Chondrocyte (in vitro differentiated cells): ENCODE results near the gene APOL4. TPM values are rescaled to one million over a fixed set of nuclear protein-coding genes. Genes with fewer than 3 reads are reported as not detected.
"Not testable (repeated sequence)": the region's sequence is repeated elsewhere in the genome, so short reads cannot be mapped to it uniquely, and the experiment has no call there.

Experiments used
- DNase-seq: peaks from one replicate; pipeline ENCODE4 v3.0.0; 2021; ENCODE audit warnings: mixed read lengths, low spot score
- H3K27ac Mint-ChIP-seq: one replicate; pipeline ENCODE4 v1.8.0; 2021; ENCODE audit warnings: mild to moderate bottlenecking, moderate library complexity, mixed read lengths; ENCODE audit not compliant: unreplicated experiment
- H3K27me3 Mint-ChIP-seq: 2 replicates; pipeline ENCODE4 v1.8.0; 2021; ENCODE audit warnings: low read depth, mixed read lengths
- H3K36me3 Mint-ChIP-seq: 2 replicates; pipeline ENCODE4 v1.8.0; 2021; ENCODE audit warnings: low read depth, mixed read lengths
- H3K4me1 Mint-ChIP-seq: 2 replicates; pipeline ENCODE4 v1.8.0; 2021; ENCODE audit warnings: low read depth, mild to moderate bottlenecking, mixed read lengths
- H3K4me3 Mint-ChIP-seq: one replicate; pipeline ENCODE4 v1.8.0; 2021; ENCODE audit warnings: mild to moderate bottlenecking, moderate library complexity, mixed read lengths; ENCODE audit not compliant: unreplicated experiment
- H3K9me3 Mint-ChIP-seq: 2 replicates; pipeline ENCODE4 v1.8.0; 2021; ENCODE audit warnings: low read depth, mixed read lengths
- CTCF ChIP-seq: fragments of 200-600 bp; sonication (generic); IDR thresholded peaks from 2 replicates; pipeline ENCODE4 v1.5.0; 2021; ENCODE audit warnings: antibody characterized with exemption, mild to moderate bottlenecking, moderate library complexity
- total RNA-seq: library from RNA; stranded (reverse); gene quantifications from 3 replicates; pipeline ENCODE4 v1.2.1, GENCODE V29; 2021

APOL4 gene
- total RNA-seq, 1 donor from 2014 or later: not detected

DNA sequence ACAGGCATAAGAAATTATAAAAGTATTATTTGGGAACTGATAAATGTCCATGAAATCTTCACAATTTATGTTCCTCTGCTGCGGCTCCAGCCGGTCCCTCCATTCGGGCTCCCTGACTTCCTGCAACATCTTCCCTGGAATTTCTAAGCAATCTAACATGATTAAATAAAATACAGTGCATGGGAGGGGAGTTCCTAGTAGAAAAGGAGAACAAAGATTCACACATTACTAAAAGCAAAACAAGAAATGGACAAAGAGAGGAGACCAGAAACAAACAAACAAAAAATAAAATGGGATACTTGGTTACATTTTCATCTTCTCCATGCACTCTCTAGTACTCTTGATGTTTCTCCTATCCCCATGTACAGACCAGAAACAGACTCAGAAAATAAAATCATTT, 8.6 kb upstream of the APOL4 start:
- Mint-ChIP-seq H3K4me1 (peaks cover 7% of the 10 kb centered on the region), H3K9me3 (peaks cover 4% of the 10 kb centered on the region), H3K4me3 (no peak overlapping the region), H3K27ac (no peak overlapping the region), H3K36me3 (no peaks in the 10 kb centered on the region), H3K27me3 (peaks cover 20% of the 10 kb centered on the region)
- no peak for DNase-seq
- no peak for TF ChIP-seq CTCF

- not testable (repeated sequence) for H3K4me3 Mint-ChIP-seq
- peaks cover 15% of the 10 kb centered on the region for H3K27me3 Mint-ChIP-seq
Measured at GRCh38 chr22:36209488-36209908, 7.9 kb upstream of the APOL4 start.

DNA sequence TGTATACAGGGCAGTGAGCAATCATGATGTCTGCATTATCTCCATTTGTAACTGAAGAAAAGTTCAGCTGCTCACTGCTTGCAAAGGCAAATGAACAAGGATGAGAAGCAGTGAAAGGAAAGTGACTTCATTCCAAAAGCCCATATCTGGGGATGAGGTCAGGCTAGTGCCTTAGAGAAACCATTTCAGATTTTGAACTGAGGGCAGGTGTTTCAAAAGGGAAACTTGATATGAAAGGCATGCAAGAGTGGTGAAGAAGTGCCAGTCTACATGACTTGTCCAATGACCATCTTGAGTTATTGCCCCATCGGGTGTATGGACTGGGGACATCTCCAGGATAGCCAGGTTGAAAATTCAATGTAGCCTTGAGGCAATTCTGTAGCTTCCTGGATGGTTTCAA, 7.3 kb upstream of the APOL4 start:
- H3K36me3 Mint-ChIP-seq: no peaks in the 10 kb centered on the region
- no peak overlapping the region for H3K4me3 Mint-ChIP-seq
- H3K27ac Mint-ChIP-seq: no peak overlapping the region
- no peak for DNase-seq
- H3K4me1 Mint-ChIP-seq: peaks cover 7% of the 10 kb centered on the region
- no peak for TF ChIP-seq CTCF
- peaks cover 4% of the 10 kb centered on the region for H3K9me3 Mint-ChIP-seq
- peaks cover 15% of the 10 kb centered on the region for H3K27me3 Mint-ChIP-seq

More at GRCh38 chr22:36209488-36209908, 7.9 kb upstream of the APOL4 start:
- not testable (repeated sequence) for DNase-seq, H3K27ac Mint-ChIP-seq, H3K4me1 Mint-ChIP-seq, H3K9me3 Mint-ChIP-seq, H3K36me3 Mint-ChIP-seq

DNA sequence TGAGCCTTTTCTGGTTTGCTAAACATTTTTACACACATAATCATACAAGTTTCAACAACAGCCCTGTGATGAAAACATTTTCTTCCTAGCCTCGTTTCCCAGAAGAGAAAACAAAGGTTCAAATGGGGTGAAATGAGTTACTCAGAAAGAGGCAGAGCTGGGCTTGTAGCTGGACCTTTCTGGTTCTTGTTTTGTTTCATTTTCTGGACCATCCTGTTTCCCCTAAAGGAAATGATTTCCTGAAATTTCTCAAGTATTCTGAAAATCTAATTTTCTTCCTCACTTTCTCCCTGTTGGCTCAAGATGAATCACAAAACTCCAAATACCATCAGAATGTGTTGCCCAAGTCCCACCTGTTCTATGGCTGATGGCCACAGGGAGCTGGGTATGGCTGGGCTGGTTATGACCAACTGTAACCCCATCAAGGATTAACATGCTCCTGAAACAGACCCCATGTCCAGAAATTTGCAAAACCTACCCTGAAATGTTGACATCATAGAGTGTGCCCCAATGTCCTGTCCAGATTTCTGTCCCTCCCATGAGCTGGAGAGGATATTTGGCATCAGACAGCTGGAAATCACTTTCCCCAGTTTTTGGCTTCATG, 6.7 kb upstream of the APOL4 start:
- Mint-ChIP-seq H3K27ac (no peak overlapping the region), H3K9me3 (peaks cover 4% of the 10 kb centered on the region), H3K4me1 (peaks cover 7% of the 10 kb centered on the region), H3K36me3 (no peaks in the 10 kb centered on the region), H3K27me3 (peaks cover 12% of the 10 kb centered on the region), H3K4me3 (no peak overlapping the region)
- TF ChIP-seq CTCF: no peak
- DNase-seq: no peak

DNA sequence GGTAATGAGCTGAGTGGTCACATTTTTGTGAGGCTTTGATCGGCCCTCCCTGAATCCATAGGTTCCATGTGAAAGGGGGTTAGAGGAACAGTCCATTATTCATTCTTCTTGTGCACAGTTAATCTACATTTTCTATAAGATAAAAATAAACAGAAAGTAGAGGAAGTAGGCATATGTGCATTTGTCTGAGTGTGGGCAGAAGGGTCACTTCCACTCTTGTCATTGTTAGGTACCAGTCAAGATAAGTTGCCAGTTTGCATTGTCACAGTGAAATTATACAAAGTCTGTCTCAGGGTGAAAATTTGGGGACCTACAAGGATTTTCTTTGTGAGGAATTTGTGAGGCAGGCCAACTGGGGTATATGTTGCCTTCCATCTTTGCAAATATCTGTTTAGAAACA, 4.6 kb upstream of the APOL4 start:
- peaks cover 4% of the 10 kb centered on the region for H3K9me3 Mint-ChIP-seq
- H3K4me3 Mint-ChIP-seq: no peak overlapping the region
- no peaks in the 10 kb centered on the region for H3K36me3 Mint-ChIP-seq
- peaks cover 5% of the 10 kb centered on the region for H3K4me1 Mint-ChIP-seq
- H3K27me3 Mint-ChIP-seq: peaks cover 5% of the 10 kb centered on the region
- no peak for TF ChIP-seq CTCF
- DNase-seq: no peak
- H3K27ac Mint-ChIP-seq: no peak overlapping the region

DNA sequence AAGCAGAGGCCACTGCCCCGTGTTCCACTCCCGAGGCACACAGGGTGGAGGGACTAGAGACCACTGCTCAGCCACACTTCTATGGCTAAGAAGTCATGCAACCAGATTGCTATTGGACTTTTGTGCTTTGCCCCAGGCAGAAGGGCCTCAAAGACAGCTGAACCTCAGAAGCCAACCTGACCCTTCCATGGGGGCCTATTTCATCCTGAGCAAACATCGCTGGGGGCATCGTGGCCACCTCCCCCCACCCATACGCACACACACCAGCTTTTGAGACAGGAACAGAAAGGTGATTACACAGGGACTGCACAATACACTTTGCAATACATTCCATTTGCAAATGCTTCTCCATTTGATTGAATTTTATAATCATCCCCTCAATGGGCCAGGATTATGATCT, 4.0 kb upstream of the APOL4 start:
- H3K27ac Mint-ChIP-seq, DNase-seq, H3K9me3 Mint-ChIP-seq, H3K36me3 Mint-ChIP-seq, H3K27me3 Mint-ChIP-seq, H3K4me3 Mint-ChIP-seq, H3K4me1 Mint-ChIP-seq: not testable (repeated sequence)
